SU-DHL-6 (cell line): Measurements from ENCODE around the gene GALNT14.

ENCODE experiments used
- EZH2phosphoT487 ChIP-seq: fragments of 200-600 bp; sonication (generic), shearing (Covaris generic); conservative IDR thresholded peaks from 2 replicates; pipeline ENCODE4 v1.6.1; 2018; ENCODE audit warnings: mild to moderate bottlenecking, antibody characterized with exemption, low read length, moderate library complexity, mixed read lengths
- TF ChIP-seq, protein P1 (sequence below): fragments of 200-600 bp; sonication (generic); IDR thresholded peaks from one replicate; pipeline ENCODE4 v1.5.1; 2017; ENCODE audit warnings: antibody characterized with exemption, mild to moderate bottlenecking, low read length, moderate library complexity; ENCODE audit not compliant: insufficient read depth, poor library complexity, severe bottlenecking

DNA sequence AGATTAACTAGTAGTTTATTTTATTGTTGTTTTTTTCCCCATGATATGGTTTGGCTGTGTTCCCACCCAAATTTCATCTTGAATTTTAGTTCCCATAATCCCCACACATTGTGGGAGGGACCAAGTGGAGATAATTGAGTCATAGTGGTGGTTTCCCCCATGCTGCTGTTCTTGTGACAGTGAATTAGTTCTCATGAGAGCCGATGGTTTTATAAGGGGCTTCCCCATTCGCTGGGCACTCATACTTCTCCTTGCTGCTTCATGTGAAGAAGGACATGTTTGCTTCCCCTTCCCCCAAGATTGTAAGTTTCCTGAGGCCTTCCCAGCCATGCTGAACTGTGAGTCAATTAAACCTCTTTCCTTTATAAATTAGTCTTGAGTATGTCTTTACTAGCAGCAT, 36.5 kb downstream of the GALNT14 start:
- TF ChIP-seq, protein P1, sequence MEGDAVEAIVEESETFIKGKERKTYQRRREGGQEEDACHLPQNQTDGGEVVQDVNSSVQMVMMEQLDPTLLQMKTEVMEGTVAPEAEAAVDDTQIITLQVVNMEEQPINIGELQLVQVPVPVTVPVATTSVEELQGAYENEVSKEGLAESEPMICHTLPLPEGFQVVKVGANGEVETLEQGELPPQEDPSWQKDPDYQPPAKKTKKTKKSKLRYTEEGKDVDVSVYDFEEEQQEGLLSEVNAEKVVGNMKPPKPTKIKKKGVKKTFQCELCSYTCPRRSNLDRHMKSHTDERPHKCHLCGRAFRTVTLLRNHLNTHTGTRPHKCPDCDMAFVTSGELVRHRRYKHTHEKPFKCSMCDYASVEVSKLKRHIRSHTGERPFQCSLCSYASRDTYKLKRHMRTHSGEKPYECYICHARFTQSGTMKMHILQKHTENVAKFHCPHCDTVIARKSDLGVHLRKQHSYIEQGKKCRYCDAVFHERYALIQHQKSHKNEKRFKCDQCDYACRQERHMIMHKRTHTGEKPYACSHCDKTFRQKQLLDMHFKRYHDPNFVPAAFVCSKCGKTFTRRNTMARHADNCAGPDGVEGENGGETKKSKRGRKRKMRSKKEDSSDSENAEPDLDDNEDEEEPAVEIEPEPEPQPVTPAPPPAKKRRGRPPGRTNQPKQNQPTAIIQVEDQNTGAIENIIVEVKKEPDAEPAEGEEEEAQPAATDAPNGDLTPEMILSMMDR, result no peak
- TF ChIP-seq EZH2phosphoT487, result no peak
